Measurements from ENCODE around the gene CALML6.

CALML6 gene

DNA sequence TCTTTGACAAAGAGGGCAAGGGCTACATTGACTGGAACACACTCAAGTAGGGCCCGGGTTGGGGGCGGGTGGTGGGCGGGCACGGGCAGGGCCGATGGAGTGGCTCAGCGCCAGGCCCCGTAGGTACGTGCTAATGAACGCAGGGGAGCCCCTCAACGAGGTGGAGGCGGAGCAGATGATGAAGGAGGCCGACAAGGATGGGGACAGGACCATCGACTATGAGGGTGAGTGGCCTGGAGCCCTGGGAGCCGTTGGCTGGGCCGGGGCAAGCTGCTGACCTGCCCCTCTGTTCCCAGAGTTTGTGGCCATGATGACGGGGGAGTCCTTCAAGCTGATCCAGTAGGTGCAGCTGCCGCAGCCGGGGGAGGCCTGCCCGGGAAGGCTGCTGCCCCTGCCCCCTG is 1.8 kb downstream of the CALML6 start:
- Histone ChIP-seq H3K9ac (ENCODE audit: low read depth, low read length, poor library complexity, severe bottlenecking) (no peak overlapping the region), H3K27me3 (ENCODE audit: insufficient read depth, low read length, poor library complexity, severe bottlenecking) (no peaks in the 10 kb centered on the region), H3K9me3 (ENCODE audit: insufficient read depth, low read depth, low read length) (no peaks in the 10 kb centered on the region), H3F3A (ENCODE audit: low read depth) (no peaks in the 10 kb centered on the region), H3K4me2 (ENCODE audit: low read depth, low read length, poor library complexity, severe bottlenecking) (no peak overlapping the region), H2AFZ (ENCODE audit: low read length) (no peak overlapping the region), H3K79me2 (ENCODE audit: insufficient read depth, low read length) (no peaks in the 10 kb centered on the region), H3K4me3 (ENCODE audit: low read length, poor library complexity, severe bottlenecking) (no peak overlapping the region), H4K20me1 (ENCODE audit: insufficient read depth, low read length, poor library complexity, severe bottlenecking) (no peaks in the 10 kb centered on the region), H3K9me2 (replicated peaks; ENCODE audit: low read depth, low read length) (no peaks in the 10 kb centered on the region), H3K4me1 (ENCODE audit: insufficient read depth, low read length, poor library complexity, severe bottlenecking) (no peaks in the 10 kb centered on the region), H3K36me3 (ENCODE audit: insufficient read depth, low read length) (no peaks in the 10 kb centered on the region)
- TF ChIP-seq, protein P1, sequence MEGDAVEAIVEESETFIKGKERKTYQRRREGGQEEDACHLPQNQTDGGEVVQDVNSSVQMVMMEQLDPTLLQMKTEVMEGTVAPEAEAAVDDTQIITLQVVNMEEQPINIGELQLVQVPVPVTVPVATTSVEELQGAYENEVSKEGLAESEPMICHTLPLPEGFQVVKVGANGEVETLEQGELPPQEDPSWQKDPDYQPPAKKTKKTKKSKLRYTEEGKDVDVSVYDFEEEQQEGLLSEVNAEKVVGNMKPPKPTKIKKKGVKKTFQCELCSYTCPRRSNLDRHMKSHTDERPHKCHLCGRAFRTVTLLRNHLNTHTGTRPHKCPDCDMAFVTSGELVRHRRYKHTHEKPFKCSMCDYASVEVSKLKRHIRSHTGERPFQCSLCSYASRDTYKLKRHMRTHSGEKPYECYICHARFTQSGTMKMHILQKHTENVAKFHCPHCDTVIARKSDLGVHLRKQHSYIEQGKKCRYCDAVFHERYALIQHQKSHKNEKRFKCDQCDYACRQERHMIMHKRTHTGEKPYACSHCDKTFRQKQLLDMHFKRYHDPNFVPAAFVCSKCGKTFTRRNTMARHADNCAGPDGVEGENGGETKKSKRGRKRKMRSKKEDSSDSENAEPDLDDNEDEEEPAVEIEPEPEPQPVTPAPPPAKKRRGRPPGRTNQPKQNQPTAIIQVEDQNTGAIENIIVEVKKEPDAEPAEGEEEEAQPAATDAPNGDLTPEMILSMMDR (conservative IDR thresholded peaks at IDR 0.05; ENCODE audit: low read length) = no peak
- no peak for TF ChIP-seq EZH2phosphoT487 (IDR thresholded peaks at IDR 0.05; ENCODE audit: borderline replicate concordance)

DNA sequence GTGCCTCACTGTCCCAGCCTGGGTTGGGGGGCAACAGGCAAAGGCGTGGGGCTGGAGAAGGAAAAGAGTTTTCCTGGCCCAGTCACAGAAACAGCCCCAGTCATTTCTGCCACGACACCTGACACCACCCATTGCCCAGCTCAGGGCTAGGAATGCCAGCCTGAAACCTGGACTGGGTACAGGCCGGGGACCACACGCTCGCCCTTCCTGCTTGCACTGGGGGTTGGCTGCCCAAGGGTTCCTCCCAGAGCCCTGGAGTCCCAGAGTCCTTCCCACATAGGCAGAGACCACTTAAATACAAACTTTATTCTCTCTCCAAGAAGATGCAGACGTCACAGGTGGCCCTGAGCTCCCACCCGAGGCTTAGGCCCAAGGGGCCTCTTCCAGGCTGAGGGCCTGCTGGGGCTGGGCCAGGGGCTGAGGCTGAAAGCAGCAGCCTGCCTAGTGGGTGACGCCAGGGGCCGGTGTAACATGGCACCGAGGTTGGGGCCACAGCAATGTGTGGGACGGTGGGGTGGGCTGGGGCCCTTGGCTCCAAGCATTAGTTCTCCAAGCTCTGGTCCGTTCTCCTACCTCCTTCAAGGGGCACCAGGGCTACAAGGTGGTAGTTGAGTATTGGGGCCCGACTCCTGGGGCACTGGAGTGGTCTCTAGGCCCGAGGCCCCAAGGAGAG is 2.4 kb downstream of the CALML6 start:
- H4K20me1 ChIP-seq (ENCODE audit: insufficient read depth, low read length, poor library complexity, severe bottlenecking) = no peaks in the 10 kb centered on the region
- H3K9me3 ChIP-seq (ENCODE audit: insufficient read depth, low read depth, low read length) = no peaks in the 10 kb centered on the region
- H3K4me1 ChIP-seq (ENCODE audit: insufficient read depth, low read length, poor library complexity, severe bottlenecking) = no peaks in the 10 kb centered on the region
- TF ChIP-seq, protein P1 (conservative IDR thresholded peaks at IDR 0.05; ENCODE audit: low read length) = no peak
- no peak for TF ChIP-seq EZH2phosphoT487 (IDR thresholded peaks at IDR 0.05; ENCODE audit: borderline replicate concordance)
- H3K9me2 ChIP-seq (replicated peaks; ENCODE audit: low read depth, low read length) = no peaks in the 10 kb centered on the region
- no peak overlapping the region for H2AFZ ChIP-seq (ENCODE audit: low read length)
- H3K4me3 ChIP-seq (ENCODE audit: low read length, poor library complexity, severe bottlenecking) = no peak overlapping the region
- H3K79me2 ChIP-seq (ENCODE audit: insufficient read depth, low read length) = no peaks in the 10 kb centered on the region
- H3K27me3 ChIP-seq (ENCODE audit: insufficient read depth, low read length, poor library complexity, severe bottlenecking) = no peaks in the 10 kb centered on the region
- no peaks in the 10 kb centered on the region for H3K36me3 ChIP-seq (ENCODE audit: insufficient read depth, low read length)
- H3K4me2 ChIP-seq (ENCODE audit: low read depth, low read length, poor library complexity, severe bottlenecking) = no peak overlapping the region
- no peak overlapping the region for H3K9ac ChIP-seq (ENCODE audit: low read depth, low read length, poor library complexity, severe bottlenecking)
- H3F3A ChIP-seq (ENCODE audit: low read depth) = no peaks in the 10 kb centered on the region

DNA sequence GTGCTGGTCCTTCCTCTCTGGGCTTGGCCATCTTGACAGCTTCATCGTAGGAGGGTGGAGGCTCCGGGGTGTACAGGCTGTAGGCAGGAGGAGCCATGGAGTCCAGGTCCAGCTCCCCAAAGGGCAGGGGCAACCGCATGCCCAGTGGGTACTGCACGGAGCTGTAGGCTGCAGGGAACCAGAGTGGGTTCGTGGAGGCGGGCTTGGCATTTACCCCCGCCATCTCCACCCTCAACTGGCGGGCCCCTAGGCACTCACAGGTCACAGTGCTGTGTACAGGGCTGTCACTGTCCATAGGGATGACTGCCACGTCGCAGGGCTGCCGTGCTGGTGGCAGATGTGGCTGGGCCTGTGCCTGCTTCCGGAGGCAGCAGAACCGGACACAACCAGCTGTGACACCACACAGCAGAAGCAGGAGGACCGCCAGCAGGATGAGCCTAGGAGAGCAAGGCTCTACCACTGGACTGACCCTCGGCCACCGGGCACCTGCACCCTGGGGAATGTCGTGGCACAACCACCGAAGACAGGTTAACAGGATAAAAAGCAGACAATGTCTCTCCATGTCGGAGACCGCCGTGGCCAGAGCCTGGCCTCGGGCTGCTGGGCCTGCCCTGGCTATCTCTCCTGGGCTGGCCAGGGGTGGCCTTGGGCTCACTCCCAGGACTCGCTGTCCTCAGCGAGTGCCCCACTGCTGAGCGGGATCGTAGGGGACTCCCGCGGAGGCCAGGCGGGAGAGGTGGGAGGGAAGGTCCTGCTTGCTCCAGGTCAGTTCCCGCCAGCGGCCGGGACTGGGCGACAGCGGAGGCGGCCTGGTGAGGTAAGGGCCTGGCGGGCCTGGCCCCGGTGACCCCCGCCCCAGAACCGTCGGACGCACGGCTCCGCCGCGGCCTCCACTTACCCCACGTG is 3.2 kb downstream of the CALML6 start:
- Histone ChIP-seq H2AFZ (ENCODE audit: low read length) (no peak overlapping the region), H3K9ac (ENCODE audit: low read depth, low read length, poor library complexity, severe bottlenecking) (no peak overlapping the region), H3K4me3 (ENCODE audit: low read length, poor library complexity, severe bottlenecking) (no peak overlapping the region), H3K4me2 (ENCODE audit: low read depth, low read length, poor library complexity, severe bottlenecking) (peak overlapping the region; percentile 37), H4K20me1 (ENCODE audit: insufficient read depth, low read length, poor library complexity, severe bottlenecking) (no peaks in the 10 kb centered on the region), H3K4me1 (ENCODE audit: insufficient read depth, low read length, poor library complexity, severe bottlenecking) (no peaks in the 10 kb centered on the region), H3F3A (ENCODE audit: low read depth) (no peaks in the 10 kb centered on the region), H3K27me3 (ENCODE audit: insufficient read depth, low read length, poor library complexity, severe bottlenecking) (no peaks in the 10 kb centered on the region), H3K36me3 (ENCODE audit: insufficient read depth, low read length) (no peaks in the 10 kb centered on the region), H3K9me2 (replicated peaks; ENCODE audit: low read depth, low read length) (no peaks in the 10 kb centered on the region), H3K9me3 (ENCODE audit: insufficient read depth, low read depth, low read length) (no peaks in the 10 kb centered on the region), H3K79me2 (ENCODE audit: insufficient read depth, low read length) (no peaks in the 10 kb centered on the region)
- TF ChIP-seq EZH2phosphoT487 (IDR thresholded peaks at IDR 0.05; ENCODE audit: borderline replicate concordance) = no peak
- TF ChIP-seq, protein P1 (conservative IDR thresholded peaks at IDR 0.05; ENCODE audit: low read length) = no peak
